Neural cell (in vitro differentiated cells): ENCODE data around the gene LDB2. TPM values are rescaled to one million over a fixed set of nuclear protein-coding genes. Genes with fewer than 3 reads are reported as not detected.

ENCODE experiments used
- H2AFZ ChIP-seq: fragments of 200-600, 300-800 bp; sonication (generic), shearing (Covaris generic); 2 replicates; pipeline ENCODE4 v1.6.0; 2014; ENCODE audit warnings: low read depth, mild to moderate bottlenecking, antibody characterized with exemption, low read length, moderate library complexity
- H3F3A ChIP-seq: fragments of 200-600 bp; shearing (Covaris generic); 2 replicates; pipeline ENCODE4 v1.6.1; 2016; ENCODE audit warnings: mild to moderate bottlenecking, moderate library complexity, mixed read lengths, antibody characterized with exemption, low read length; ENCODE audit not compliant: insufficient read depth, poor library complexity, severe bottlenecking
- H3K27ac ChIP-seq: fragments of 200-600, 300-800 bp; sonication (generic), shearing (Covaris generic); 2 replicates; pipeline ENCODE4 v1.5.1; 2014; ENCODE audit warnings: mild to moderate bottlenecking, low read length, moderate library complexity
- H3K27me3 ChIP-seq: fragments of 300-800, 200-600 bp; sonication (generic), shearing (Covaris generic); 2 replicates; pipeline ENCODE4 v1.6.0; 2014; ENCODE audit warnings: mild to moderate bottlenecking, low read depth, low read length, moderate library complexity; ENCODE audit not compliant: insufficient read depth
- H3K36me3 ChIP-seq: fragments of 300-800, 200-600 bp; sonication (generic), shearing (Covaris generic); 2 replicates; pipeline ENCODE4 v1.5.1; 2014; ENCODE audit warnings: mild to moderate bottlenecking, antibody characterized with exemption, low read length, moderate library complexity; ENCODE audit not compliant: insufficient read depth
- H3K4me2 ChIP-seq: fragments of 300-800, 200-600 bp; sonication (generic), shearing (Covaris generic); 2 replicates; pipeline ENCODE4 v1.6.0; 2014; ENCODE audit warnings: mild to moderate bottlenecking, low read length
- H3K4me3 ChIP-seq: fragments of 300-800, 200-600 bp; sonication (generic), shearing (Covaris generic); 2 replicates; pipeline ENCODE4 v1.5.1; 2014; ENCODE audit warnings: mild to moderate bottlenecking, low read length, moderate library complexity
- H3K79me2 ChIP-seq: fragments of 200-600 bp; shearing (Covaris generic); replicated peaks from 2 replicates; pipeline ENCODE4 v1.6.0; 2014; ENCODE audit warnings: mild to moderate bottlenecking, low read length, moderate library complexity; ENCODE audit not compliant: insufficient read depth
- H3K9ac ChIP-seq: fragments of 300-800, 200-600 bp; sonication (generic), shearing (Covaris generic); 2 replicates; pipeline ENCODE4 v1.6.1; 2016; ENCODE audit warnings: mild to moderate bottlenecking, low read length, mixed read lengths
- H3K9me2 ChIP-seq: fragments of 200-600 bp; shearing (Covaris generic); 2 replicates; pipeline ENCODE4 v1.6.1; 2016; ENCODE audit warnings: mild to moderate bottlenecking, low read length, mixed read lengths; ENCODE audit not compliant: insufficient read depth
- H3K9me3 ChIP-seq: fragments of 200-600, 300-800 bp; sonication (generic), shearing (Covaris generic); 2 replicates; pipeline ENCODE4 v1.6.1; 2016; ENCODE audit warnings: mild to moderate bottlenecking, mixed run types, low read length, moderate library complexity, mixed read lengths
- H4K20me1 ChIP-seq: fragments of 200-600 bp; shearing (Covaris generic); 2 replicates; pipeline ENCODE4 v1.6.1; 2016; ENCODE audit warnings: mild to moderate bottlenecking, mixed run types; ENCODE audit not compliant: insufficient read depth
- EP300 ChIP-seq: fragments of 450-650 bp; conservative IDR thresholded peaks from 2 replicates; pipeline ENCODE4 v1.6.1; 2014; ENCODE audit warnings: antibody characterized with exemption, mild to moderate bottlenecking, moderate library complexity; ENCODE audit not compliant: poor library complexity, severe bottlenecking
- EZH2 ChIP-seq: fragments of 200-600, 300-800 bp; shearing (Covaris generic), sonication (generic); IDR thresholded peaks from 2 replicates; pipeline ENCODE4 v1.6.1; 2014; ENCODE audit warnings: antibody characterized with exemption, low read length, borderline replicate concordance, mild to moderate bottlenecking; ENCODE audit not compliant: insufficient read depth, poor library complexity, severe bottlenecking
- MXI1 ChIP-seq: fragments of 450-650 bp; conservative IDR thresholded peaks from 2 replicates; pipeline ENCODE4 v1.6.1; 2014; ENCODE audit warnings: antibody characterized with exemption, mild to moderate bottlenecking; ENCODE audit not compliant: poor library complexity, severe bottlenecking
- POLR2AphosphoS5 ChIP-seq: IDR thresholded peaks from 2 replicates; pipeline ENCODE4 v1.6.1; 2012
- RAD21 ChIP-seq: fragments of 450-650 bp; conservative IDR thresholded peaks from 2 replicates; pipeline ENCODE4 v1.6.1; 2014; ENCODE audit warnings: antibody characterized with exemption, mild to moderate bottlenecking, moderate library complexity
- SMC3 ChIP-seq: fragments of 450-650 bp; conservative IDR thresholded peaks from 2 replicates; pipeline ENCODE4 v1.6.1; 2014; ENCODE audit warnings: antibody characterized with exemption, mild to moderate bottlenecking, moderate library complexity; ENCODE audit not compliant: poor library complexity
- TAF1 ChIP-seq: IDR thresholded peaks from 2 replicates; pipeline ENCODE4 v1.6.1; 2012; ENCODE audit warnings: low read depth
- polyA plus RNA-seq: library from polyadenylated mRNA; depleted of rRNA; stranded (reverse); fragments of >200 nt; gene quantifications from 2 replicates; pipeline ENCODE4 v1.2.3, GENCODE V29; 2014
- TF ChIP-seq, protein P1 (sequence below): IDR thresholded peaks from 2 replicates; pipeline ENCODE4 v1.6.1; 2012; ENCODE audit warnings: borderline replicate concordance
- TF ChIP-seq, protein P2 (sequence below): fragments of 450-650 bp; IDR thresholded peaks from 2 replicates; pipeline ENCODE4 v1.5.1; 2014; ENCODE audit warnings: antibody characterized with exemption, mild to moderate bottlenecking, moderate library complexity; ENCODE audit not compliant: poor library complexity, severe bottlenecking

LDB2 gene
- polyA plus RNA-seq, 1 donor from 2014 or later = 58.9 TPM

- Histone ChIP-seq H3K9me2 (no peaks in the 10 kb centered on the region), H3K9ac (no peak overlapping the region), H4K20me1 (no peaks in the 10 kb centered on the region), H3K4me2 (no peak overlapping the region), H2AFZ (no peak overlapping the region), H3K36me3 (no peaks in the 10 kb centered on the region), H3K27me3 (no peaks in the 10 kb centered on the region), H3K4me3 (no peak overlapping the region), H3K27ac (no peak overlapping the region), H3K79me2 (no peaks in the 10 kb centered on the region), H3F3A (no peaks in the 10 kb centered on the region), H3K9me3 (no peaks in the 10 kb centered on the region)
- TF ChIP-seq EZH2 (no peak), SMC3 (no peak)
- TF ChIP-seq, protein P1, sequence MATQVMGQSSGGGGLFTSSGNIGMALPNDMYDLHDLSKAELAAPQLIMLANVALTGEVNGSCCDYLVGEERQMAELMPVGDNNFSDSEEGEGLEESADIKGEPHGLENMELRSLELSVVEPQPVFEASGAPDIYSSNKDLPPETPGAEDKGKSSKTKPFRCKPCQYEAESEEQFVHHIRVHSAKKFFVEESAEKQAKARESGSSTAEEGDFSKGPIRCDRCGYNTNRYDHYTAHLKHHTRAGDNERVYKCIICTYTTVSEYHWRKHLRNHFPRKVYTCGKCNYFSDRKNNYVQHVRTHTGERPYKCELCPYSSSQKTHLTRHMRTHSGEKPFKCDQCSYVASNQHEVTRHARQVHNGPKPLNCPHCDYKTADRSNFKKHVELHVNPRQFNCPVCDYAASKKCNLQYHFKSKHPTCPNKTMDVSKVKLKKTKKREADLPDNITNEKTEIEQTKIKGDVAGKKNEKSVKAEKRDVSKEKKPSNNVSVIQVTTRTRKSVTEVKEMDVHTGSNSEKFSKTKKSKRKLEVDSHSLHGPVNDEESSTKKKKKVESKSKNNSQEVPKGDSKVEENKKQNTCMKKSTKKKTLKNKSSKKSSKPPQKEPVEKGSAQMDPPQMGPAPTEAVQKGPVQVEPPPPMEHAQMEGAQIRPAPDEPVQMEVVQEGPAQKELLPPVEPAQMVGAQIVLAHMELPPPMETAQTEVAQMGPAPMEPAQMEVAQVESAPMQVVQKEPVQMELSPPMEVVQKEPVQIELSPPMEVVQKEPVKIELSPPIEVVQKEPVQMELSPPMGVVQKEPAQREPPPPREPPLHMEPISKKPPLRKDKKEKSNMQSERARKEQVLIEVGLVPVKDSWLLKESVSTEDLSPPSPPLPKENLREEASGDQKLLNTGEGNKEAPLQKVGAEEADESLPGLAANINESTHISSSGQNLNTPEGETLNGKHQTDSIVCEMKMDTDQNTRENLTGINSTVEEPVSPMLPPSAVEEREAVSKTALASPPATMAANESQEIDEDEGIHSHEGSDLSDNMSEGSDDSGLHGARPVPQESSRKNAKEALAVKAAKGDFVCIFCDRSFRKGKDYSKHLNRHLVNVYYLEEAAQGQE = no peak
These were observed 212.9 kb downstream of the LDB2 start for GRCh38 chr4:16685536-16685935.

DNA sequence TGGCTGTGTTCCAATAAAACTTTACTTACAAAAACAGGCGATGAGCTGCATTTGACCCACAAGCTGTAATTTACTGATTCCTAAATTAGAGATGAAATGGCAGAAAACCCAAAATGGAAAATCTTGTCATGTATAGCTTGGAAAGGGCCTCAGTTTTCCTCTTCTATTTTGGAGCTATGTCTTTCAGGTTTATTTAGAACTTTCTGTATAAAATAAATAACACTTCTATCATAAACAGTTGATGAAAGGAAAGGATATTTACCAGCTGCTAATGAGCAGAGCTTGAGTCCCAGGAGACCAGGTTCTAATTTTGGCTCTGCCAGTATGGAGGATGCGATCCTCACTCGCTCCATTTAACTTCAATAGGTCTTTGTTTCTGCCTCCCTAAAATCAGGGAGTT is 213.5 kb downstream of the LDB2 start:
- no peak overlapping the region for H3K4me2 ChIP-seq
- no peaks in the 10 kb centered on the region for H3F3A ChIP-seq
- no peaks in the 10 kb centered on the region for H3K9me2 ChIP-seq
- TF ChIP-seq, protein P1 = no peak
- TF ChIP-seq POLR2AphosphoS5 = no peak
- TF ChIP-seq SMC3 = no peak
- no peak for TF ChIP-seq TAF1
- TF ChIP-seq EP300 = no peak
- TF ChIP-seq, protein P2, sequence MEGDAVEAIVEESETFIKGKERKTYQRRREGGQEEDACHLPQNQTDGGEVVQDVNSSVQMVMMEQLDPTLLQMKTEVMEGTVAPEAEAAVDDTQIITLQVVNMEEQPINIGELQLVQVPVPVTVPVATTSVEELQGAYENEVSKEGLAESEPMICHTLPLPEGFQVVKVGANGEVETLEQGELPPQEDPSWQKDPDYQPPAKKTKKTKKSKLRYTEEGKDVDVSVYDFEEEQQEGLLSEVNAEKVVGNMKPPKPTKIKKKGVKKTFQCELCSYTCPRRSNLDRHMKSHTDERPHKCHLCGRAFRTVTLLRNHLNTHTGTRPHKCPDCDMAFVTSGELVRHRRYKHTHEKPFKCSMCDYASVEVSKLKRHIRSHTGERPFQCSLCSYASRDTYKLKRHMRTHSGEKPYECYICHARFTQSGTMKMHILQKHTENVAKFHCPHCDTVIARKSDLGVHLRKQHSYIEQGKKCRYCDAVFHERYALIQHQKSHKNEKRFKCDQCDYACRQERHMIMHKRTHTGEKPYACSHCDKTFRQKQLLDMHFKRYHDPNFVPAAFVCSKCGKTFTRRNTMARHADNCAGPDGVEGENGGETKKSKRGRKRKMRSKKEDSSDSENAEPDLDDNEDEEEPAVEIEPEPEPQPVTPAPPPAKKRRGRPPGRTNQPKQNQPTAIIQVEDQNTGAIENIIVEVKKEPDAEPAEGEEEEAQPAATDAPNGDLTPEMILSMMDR = no peak
- TF ChIP-seq EZH2 = no peak
- no peak for TF ChIP-seq RAD21
- no peak for TF ChIP-seq MXI1
- H3K9me3 ChIP-seq = no peaks in the 10 kb centered on the region
- H3K27ac ChIP-seq = no peak overlapping the region
- no peaks in the 10 kb centered on the region for H3K79me2 ChIP-seq
- H4K20me1 ChIP-seq = no peaks in the 10 kb centered on the region
- H3K9ac ChIP-seq = no peak overlapping the region
- H3K4me3 ChIP-seq = no peak overlapping the region
- H3K36me3 ChIP-seq = no peaks in the 10 kb centered on the region
- no peaks in the 10 kb centered on the region for H3K27me3 ChIP-seq
- H2AFZ ChIP-seq = no peak overlapping the region
